ENCODE data around the gene SYNJ2BP. TPM values are rescaled to one million over a fixed set of nuclear protein-coding genes. Genes with fewer than 3 reads are reported as not detected.
A peak's percentile ranks its signal among the peaks of the same experiment; 100 is the strongest.

The SYNJ2BP gene
- total and polyA plus RNA-seq, 2 of the 13 experiments (the other 11 are each of a cell fraction or from before 2014, with no cell fraction given), result 18.1 to 28.6 TPM

DNA sequence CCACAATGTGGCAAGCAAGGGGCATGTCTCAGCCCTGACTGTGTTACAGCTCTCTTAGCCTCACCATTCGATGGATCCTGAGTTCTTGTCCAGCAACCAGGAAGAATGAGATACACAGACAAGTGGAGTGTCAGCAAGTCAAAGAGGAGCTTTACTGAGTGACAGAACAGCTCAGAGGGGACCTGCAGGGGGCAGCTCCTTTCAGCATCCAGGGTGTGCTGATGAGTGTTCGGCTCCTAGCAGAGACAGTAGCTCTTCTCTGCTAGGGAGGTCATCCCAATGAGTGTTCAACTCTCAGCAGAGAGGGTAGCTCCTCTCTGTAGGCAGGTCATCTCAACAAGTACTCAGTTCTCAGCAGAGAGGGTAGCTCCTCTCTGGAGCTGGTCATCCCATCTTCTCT is 19.1 kb downstream of the SYNJ2BP start (continued):
- TF ChIP-seq ZHX2 (IDR thresholded peaks at IDR 0.05; ENCODE audit: low read depth), result no peak
- no peak for TF ChIP-seq ZHX2 (CRISPR knock-in tag; IDR thresholded peaks at IDR 0.05; ENCODE audit: borderline replicate concordance)
- no peak for TF ChIP-seq FOXA1 (IDR thresholded peaks at IDR 0.05)
- TF ChIP-seq FOXA1 (CRISPR knock-in tag; IDR thresholded peaks at IDR 0.05), result no peak
- TF ChIP-seq NR1H2 (CRISPR knock-in tag; IDR thresholded peaks at IDR 0.05; ENCODE audit: borderline replicate concordance, low read depth), result no peak
- TF ChIP-seq SMC3 (IDR thresholded peaks at IDR 0.05; ENCODE audit: low read length), result 0 out of 2 replicates have a peak, but pooled peaks have one; percentile 24
- TF ChIP-seq, protein P1, sequence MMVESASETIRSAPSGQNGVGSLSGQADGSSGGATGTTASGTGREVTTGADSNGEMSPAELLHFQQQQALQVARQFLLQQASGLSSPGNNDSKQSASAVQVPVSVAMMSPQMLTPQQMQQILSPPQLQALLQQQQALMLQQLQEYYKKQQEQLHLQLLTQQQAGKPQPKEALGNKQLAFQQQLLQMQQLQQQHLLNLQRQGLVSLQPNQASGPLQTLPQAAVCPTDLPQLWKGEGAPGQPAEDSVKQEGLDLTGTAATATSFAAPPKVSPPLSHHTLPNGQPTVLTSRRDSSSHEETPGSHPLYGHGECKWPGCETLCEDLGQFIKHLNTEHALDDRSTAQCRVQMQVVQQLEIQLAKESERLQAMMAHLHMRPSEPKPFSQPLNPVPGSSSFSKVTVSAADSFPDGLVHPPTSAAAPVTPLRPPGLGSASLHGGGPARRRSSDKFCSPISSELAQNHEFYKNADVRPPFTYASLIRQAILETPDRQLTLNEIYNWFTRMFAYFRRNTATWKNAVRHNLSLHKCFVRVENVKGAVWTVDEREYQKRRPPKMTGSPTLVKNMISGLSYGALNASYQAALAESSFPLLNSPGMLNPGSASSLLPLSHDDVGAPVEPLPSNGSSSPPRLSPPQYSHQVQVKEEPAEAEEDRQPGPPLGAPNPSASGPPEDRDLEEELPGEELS (CRISPR knock-in tag; IDR thresholded peaks at IDR 0.05), result no peak
- no peak for TF ChIP-seq SMARCE1 (IDR thresholded peaks at IDR 0.05; ENCODE audit: borderline replicate concordance)
- TF ChIP-seq EED (CRISPR knock-in tag; IDR thresholded peaks at IDR 0.05), result no peak
- TF ChIP-seq ZIK1 (CRISPR knock-in tag; IDR thresholded peaks at IDR 0.05; ENCODE audit: borderline replicate concordance, low read depth), result no peak
- TF ChIP-seq ZNF20 (CRISPR knock-in tag; IDR thresholded peaks at IDR 0.05), result no peak
- TF ChIP-seq FLYWCH1 (CRISPR knock-in tag; IDR thresholded peaks at IDR 0.05), result no peak
- TF ChIP-seq, protein P2, sequence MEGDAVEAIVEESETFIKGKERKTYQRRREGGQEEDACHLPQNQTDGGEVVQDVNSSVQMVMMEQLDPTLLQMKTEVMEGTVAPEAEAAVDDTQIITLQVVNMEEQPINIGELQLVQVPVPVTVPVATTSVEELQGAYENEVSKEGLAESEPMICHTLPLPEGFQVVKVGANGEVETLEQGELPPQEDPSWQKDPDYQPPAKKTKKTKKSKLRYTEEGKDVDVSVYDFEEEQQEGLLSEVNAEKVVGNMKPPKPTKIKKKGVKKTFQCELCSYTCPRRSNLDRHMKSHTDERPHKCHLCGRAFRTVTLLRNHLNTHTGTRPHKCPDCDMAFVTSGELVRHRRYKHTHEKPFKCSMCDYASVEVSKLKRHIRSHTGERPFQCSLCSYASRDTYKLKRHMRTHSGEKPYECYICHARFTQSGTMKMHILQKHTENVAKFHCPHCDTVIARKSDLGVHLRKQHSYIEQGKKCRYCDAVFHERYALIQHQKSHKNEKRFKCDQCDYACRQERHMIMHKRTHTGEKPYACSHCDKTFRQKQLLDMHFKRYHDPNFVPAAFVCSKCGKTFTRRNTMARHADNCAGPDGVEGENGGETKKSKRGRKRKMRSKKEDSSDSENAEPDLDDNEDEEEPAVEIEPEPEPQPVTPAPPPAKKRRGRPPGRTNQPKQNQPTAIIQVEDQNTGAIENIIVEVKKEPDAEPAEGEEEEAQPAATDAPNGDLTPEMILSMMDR (CRISPR knock-in tag; IDR thresholded peaks at IDR 0.05), result peak; percentile 35

All from HepG2 (cell line).